ENCODE data around the gene VPS26C. TPM values are rescaled to one million over a fixed set of nuclear protein-coding genes. Genes with fewer than 3 reads are reported as not detected.
"Not testable (repeated sequence)": the region's sequence is repeated elsewhere in the genome, so short reads cannot be mapped to it uniquely, and the experiment has no call there.

Gene VPS26C
- total and polyA plus RNA-seq, 5 donors from 2014 or later = 49.4 to 104 (median 91.9) TPM

DNA sequence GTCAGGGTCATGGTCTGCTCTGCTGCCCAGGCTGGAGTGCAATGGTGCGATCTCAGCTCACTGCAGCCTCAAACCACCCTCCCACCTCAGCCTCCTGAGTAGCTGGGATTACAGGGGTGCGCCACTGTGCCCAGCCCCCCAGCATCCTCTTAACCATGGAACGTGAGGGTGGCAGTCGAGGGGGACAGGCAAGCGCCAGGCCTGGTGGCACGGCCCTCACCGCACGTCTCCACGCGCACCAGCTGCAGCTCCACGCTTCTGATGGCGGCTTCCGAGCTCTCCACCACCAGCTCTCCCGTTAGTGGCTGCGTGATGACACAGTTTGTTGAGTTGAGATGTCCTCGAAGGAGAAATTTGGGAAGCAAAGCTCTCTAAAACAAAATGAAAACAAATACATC is 39.1 kb downstream of the VPS26C start:
- DNase-seq = no peak
- Histone ChIP-seq H3K4me3 (ENCODE audit: low read depth, low read length) (no peak overlapping the region), H3K9me3 (ENCODE audit: control insufficient read depth in 2 of 2, low read length in 2 of 2) (no peaks in the 10 kb centered on the region), H3K27ac (ENCODE audit: insufficient read depth, low read length, poor library complexity, severe bottlenecking) (no peak overlapping the region), H3K36me3 (ENCODE audit: control insufficient read depth, insufficient read depth, low read length) (peaks cover 84% of the 10 kb centered on the region), H3K27me3 (ENCODE audit: control insufficient read depth, insufficient read depth, low read length) (no peaks in the 10 kb centered on the region), H3K4me1 (ENCODE audit: control insufficient read depth, insufficient read depth, low read length, poor library complexity, severe bottlenecking) (peaks cover 17% of the 10 kb centered on the region)
- Mint-ChIP-seq H3K4me3 (no peak overlapping the region), H3K27me3 (no peaks in the 10 kb centered on the region), H3K27ac (peak overlapping the region in 1 of 3 donors; percentile 83), H3K36me3 (peaks cover 56% of the 10 kb centered on the region), H3K9me3 (no peaks in the 10 kb centered on the region), H3K4me1 (peaks cover 0 to 31% (median 16%) of the 10 kb centered on the region in 4 donors)
- no peak for ATAC-seq (ENCODE audit: low read depth in 2 of 2)

DNA sequence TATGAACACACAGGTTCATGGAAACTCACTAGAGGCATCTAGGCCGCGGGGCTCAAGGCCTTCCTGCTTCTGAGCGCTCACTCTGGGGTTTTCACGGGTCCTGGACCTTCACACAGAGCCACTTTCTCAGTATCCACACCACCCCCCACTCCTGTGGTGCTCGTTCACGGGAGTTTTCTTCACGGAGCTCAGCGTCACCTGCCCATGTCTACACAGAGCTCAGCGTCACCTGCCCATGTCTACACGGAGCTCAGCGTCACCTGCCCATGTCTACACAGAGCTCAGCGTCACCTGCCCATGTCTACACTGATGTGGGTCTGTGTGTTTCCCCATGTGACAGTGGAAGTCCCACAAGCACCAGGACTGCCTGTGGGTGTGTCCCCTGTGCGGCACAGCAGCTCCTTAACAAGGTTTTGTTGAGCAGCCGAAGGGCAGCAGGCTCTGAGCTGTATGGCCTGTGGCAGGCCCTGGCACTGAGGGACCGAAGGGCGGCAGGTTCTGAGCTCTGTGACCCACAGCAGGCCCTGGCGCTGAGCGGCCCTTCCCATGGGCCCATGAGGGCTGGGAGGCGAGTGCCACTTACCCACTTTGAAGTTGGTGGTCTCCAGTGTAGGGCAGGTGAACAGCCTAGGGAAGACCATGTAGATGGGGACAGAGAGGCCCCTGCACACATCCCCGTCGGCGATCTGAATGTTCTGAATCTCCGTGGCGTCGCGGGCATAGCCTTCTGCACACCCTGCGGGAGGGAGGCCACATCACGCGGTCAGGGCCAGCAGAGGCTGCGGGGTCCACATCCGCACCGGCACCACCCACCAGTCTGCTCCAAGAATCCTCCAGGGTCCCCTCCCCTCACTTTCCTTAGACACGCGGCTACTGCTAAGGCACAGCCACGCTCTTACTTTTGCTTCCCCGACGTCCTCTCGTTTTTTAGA is 39.8 kb downstream of the VPS26C start:
- DNase-seq (no peak), ATAC-seq (ENCODE audit: low read depth in 2 of 2) (no peak)
- H3K9me3 Mint-ChIP-seq = no peaks in the 10 kb centered on the region
- Histone ChIP-seq H3K27ac (ENCODE audit: insufficient read depth, low read length, poor library complexity, severe bottlenecking) (no peak overlapping the region), H3K4me3 (ENCODE audit: low read depth, low read length) (no peak overlapping the region), H3K9me3 (ENCODE audit: control insufficient read depth in 2 of 2, low read length in 2 of 2) (no peaks in the 10 kb centered on the region), H3K36me3 (ENCODE audit: control insufficient read depth, insufficient read depth, low read length) (peaks cover 78% of the 10 kb centered on the region), H3K4me1 (ENCODE audit: control insufficient read depth, insufficient read depth, low read length, poor library complexity, severe bottlenecking) (peaks cover 17% of the 10 kb centered on the region), H3K27me3 (ENCODE audit: control insufficient read depth, insufficient read depth, low read length) (no peaks in the 10 kb centered on the region)
- H3K4me3 Mint-ChIP-seq = no peak overlapping the region
- H3K36me3 Mint-ChIP-seq = peaks cover 53% of the 10 kb centered on the region
- H3K27ac Mint-ChIP-seq = peak overlapping the region in 1 of 3 donors; percentile 71
- no peaks in the 10 kb centered on the region for H3K27me3 Mint-ChIP-seq
- H3K4me1 Mint-ChIP-seq = peaks cover 0 to 33% (median 17%) of the 10 kb centered on the region in 4 donors

DNA sequence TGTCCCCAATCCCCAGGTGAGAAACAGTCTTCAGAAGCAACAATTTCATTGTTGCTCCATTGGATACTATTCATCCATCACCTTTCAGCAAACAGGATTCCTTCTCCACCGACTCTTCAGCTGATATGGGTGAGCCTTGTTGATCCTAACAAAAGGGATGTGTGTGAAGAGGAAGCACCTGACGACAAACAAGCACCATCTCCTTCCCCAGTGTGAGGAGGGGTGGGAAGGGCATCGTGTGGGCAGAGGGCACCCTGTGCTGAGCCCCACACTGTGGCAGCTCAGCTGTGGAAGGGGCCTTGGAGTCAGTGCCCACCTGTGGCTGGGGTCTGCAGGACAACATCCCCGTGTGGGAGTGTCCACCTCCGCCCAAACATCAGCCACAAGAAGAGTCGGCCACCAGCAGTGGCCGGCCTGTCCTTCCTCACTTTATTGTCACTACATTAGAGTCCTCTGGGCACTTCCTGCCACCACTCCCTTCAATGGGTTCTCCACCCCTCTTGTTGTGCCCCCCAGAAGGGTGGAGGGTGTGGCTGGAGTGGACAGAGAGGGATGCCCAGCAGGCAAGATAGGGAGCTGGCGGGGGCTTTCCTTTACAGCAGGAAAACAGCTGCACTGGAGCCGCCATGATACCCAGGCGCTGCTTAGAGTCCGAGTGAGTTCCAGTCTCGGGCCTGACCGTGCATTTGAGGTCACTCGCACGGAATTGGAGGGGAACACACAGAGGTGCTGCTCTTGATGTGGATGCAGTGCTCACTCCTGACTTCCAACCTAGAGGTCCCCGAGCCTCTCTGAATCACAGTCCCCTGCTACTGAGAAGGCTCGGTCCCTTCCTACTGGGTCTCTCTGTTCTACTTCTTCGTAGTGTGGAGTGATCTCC is 40.9 kb downstream of the VPS26C start:
- H3K4me3 ChIP-seq (ENCODE audit: low read depth, low read length) = peak overlapping the region; percentile 13
- Mint-ChIP-seq H3K27ac (peak overlapping the region; percentile 71 to 88 (median 87)), H3K4me3 (peak overlapping the region; percentile 6 to 74 (median 44)), H3K36me3 (peaks cover 45% of the 10 kb centered on the region), H3K9me3 (no peaks in the 10 kb centered on the region), H3K27me3 (no peaks in the 10 kb centered on the region), H3K4me1 (peaks cover 4 to 40% (median 23%) of the 10 kb centered on the region in 4 donors)
- DNase-seq (no peak), ATAC-seq (ENCODE audit: low read depth in 2 of 2) (no peak)
- H3K9me3 ChIP-seq (ENCODE audit: control insufficient read depth in 2 of 2, low read length in 2 of 2) = no peaks in the 10 kb centered on the region
- H3K27ac ChIP-seq (ENCODE audit: insufficient read depth, low read length, poor library complexity, severe bottlenecking) = peak overlapping the region; percentile 50
- H3K4me1 ChIP-seq (ENCODE audit: control insufficient read depth, insufficient read depth, low read length, poor library complexity, severe bottlenecking) = peaks cover 20% of the 10 kb centered on the region
- H3K27me3 ChIP-seq (ENCODE audit: control insufficient read depth, insufficient read depth, low read length) = no peaks in the 10 kb centered on the region
- H3K36me3 ChIP-seq (ENCODE audit: control insufficient read depth, insufficient read depth, low read length) = peaks cover 68% of the 10 kb centered on the region

DNA sequence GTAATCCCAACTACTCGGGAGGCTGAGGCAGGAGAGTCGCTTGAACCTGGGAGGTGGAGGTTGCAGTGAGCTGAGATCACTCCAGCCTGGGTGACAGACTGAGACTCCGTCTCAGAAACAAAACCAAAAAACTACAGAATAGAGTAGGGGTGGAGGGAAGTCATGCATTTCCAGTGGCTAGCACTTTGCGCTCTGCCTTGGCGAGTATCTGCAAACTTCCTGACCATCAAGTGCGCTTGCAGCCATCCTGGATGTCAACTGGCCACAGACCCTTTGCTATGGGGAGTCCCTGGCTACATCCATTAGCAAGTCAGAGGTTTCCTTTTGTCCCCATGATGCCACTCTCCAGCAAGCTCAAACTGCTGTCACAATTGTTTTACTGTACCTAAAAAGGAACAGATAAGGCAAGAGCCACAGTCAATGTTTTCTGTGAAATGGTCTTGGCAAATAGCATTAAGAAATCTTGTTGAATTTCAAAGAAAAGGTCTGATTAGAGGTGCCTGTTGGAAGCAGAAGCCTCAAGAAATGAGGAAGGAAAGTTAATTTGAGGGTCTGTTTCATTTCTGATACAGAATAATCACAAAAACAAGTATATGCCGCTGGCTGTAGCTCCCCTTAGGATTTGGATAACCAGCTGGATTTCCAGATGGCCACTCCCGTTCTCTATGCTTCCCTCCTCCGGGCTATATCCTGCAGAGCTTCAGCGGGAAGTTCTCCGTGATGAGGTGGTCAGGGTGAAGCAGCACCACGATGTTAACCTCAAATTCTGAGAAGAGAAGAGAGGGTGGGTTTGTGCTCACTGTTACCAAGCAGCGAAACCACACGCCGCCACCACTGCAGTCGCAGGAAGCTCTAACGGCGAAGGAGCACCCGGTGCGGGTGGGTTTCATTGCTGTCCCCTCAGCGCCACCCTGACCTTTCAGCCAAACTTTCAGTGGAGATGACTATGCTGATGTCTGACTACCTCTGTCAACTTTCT is 42.0 kb downstream of the VPS26C start:
- no peaks in the 10 kb centered on the region for H3K27me3 Mint-ChIP-seq
- peak overlapping the region in 3 of 4 donors; percentile 6 to 74 (median 66) for H3K4me3 Mint-ChIP-seq
- H3K27ac ChIP-seq (ENCODE audit: insufficient read depth, low read length, poor library complexity, severe bottlenecking) = peak overlapping the region; percentile 50
- peak in 2 of 3 donors; percentile 28 to 81 for DNase-seq
- H3K4me1 ChIP-seq (ENCODE audit: control insufficient read depth, insufficient read depth, low read length, poor library complexity, severe bottlenecking) = peaks cover 30% of the 10 kb centered on the region
- no peaks in the 10 kb centered on the region for H3K27me3 ChIP-seq (ENCODE audit: control insufficient read depth, insufficient read depth, low read length)
- no peaks in the 10 kb centered on the region for H3K9me3 Mint-ChIP-seq
- peak overlapping the region; percentile 47 for H3K4me3 ChIP-seq (ENCODE audit: low read depth, low read length)
- H3K9me3 ChIP-seq (ENCODE audit: control insufficient read depth in 2 of 2, low read length in 2 of 2) = no peaks in the 10 kb centered on the region
- peak; percentile 17 to 25 for ATAC-seq (ENCODE audit: low read depth in 2 of 2)
- peaks cover 8 to 47% (median 28%) of the 10 kb centered on the region in 4 donors for H3K4me1 Mint-ChIP-seq
- H3K36me3 Mint-ChIP-seq = peaks cover 35% of the 10 kb centered on the region
- H3K27ac Mint-ChIP-seq = peak overlapping the region; percentile 86 to 88 (median 87)
- peaks cover 58% of the 10 kb centered on the region for H3K36me3 ChIP-seq (ENCODE audit: control insufficient read depth, insufficient read depth, low read length)

- no peak for ATAC-seq (ENCODE audit: low read depth in 2 of 2)
- Mint-ChIP-seq H3K27ac (peak overlapping the region in 2 of 3 donors; percentile 37 to 46), H3K27me3 (no peaks in the 10 kb centered on the region), H3K4me1 (peaks cover 12 to 54% (median 33%) of the 10 kb centered on the region in 4 donors), H3K9me3 (no peaks in the 10 kb centered on the region), H3K4me3 (no peak overlapping the region), H3K36me3 (peaks cover 24% of the 10 kb centered on the region)
- H3K4me3 ChIP-seq (ENCODE audit: low read depth, low read length) = no peak overlapping the region
- peaks cover 46% of the 10 kb centered on the region for H3K36me3 ChIP-seq (ENCODE audit: control insufficient read depth, insufficient read depth, low read length)
- H3K4me1 ChIP-seq (ENCODE audit: control insufficient read depth, insufficient read depth, low read length, poor library complexity, severe bottlenecking) = peaks cover 36% of the 10 kb centered on the region
- no peak for DNase-seq
- no peak overlapping the region for H3K27ac ChIP-seq (ENCODE audit: insufficient read depth, low read length, poor library complexity, severe bottlenecking)
- H3K9me3 ChIP-seq (ENCODE audit: control insufficient read depth in 2 of 2, low read length in 2 of 2) = no peaks in the 10 kb centered on the region
- no peaks in the 10 kb centered on the region for H3K27me3 ChIP-seq (ENCODE audit: control insufficient read depth, insufficient read depth, low read length)
Observed at GRCh38 chr21:37223804-37224345, 43.3 kb downstream of the VPS26C start.

DNA sequence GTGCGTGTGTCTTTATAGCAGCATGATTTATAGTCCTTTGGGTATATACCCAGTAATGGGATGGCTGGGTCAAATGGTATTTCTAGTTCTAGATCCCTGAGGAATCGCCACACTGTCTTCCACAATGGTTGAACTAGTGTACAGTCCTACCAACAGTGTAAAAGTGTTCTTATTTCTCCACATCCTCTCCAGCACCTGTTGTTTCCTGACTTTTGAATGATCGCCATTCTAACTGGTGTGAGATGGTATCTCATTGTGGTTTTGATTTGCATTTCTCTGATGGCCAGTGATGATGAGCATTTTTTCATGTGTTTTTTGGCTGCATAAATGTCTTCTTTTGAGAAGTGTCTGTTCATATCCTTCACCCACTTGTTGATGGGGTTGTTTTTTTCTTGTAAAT is 44.9 kb downstream of the VPS26C start:
- peak overlapping the region; percentile 24 to 76 (median 58) for H3K4me3 Mint-ChIP-seq
- H3K9me3 ChIP-seq (ENCODE audit: control insufficient read depth in 2 of 2, low read length in 2 of 2); DNase-seq; H3K9me3 Mint-ChIP-seq; H3K27me3 Mint-ChIP-seq; H3K27me3 ChIP-seq (ENCODE audit: control insufficient read depth, insufficient read depth, low read length); H3K27ac ChIP-seq (ENCODE audit: insufficient read depth, low read length, poor library complexity, severe bottlenecking); H3K4me3 ChIP-seq (ENCODE audit: low read depth, low read length); ATAC-seq (ENCODE audit: low read depth in 2 of 2): not testable (repeated sequence)
- Histone ChIP-seq H3K4me1 (ENCODE audit: control insufficient read depth, insufficient read depth, low read length, poor library complexity, severe bottlenecking) (peaks cover 36% of the 10 kb centered on the region), H3K36me3 (ENCODE audit: control insufficient read depth, insufficient read depth, low read length) (peaks cover 32% of the 10 kb centered on the region)
- peak overlapping the region in 1 of 3 donors; percentile 36 for H3K27ac Mint-ChIP-seq
- H3K36me3 Mint-ChIP-seq = peaks cover 16% of the 10 kb centered on the region
- peaks cover 12 to 54% (median 33%) of the 10 kb centered on the region in 4 donors for H3K4me1 Mint-ChIP-seq

Measured in CD4-positive, CD25-positive, alpha-beta regulatory T cell (primary cell).